Rectal smooth muscle tissue (tissue), 1 donor: ENCODE results near the gene NUSAP1.
"Not testable (repeated sequence)": the region's sequence is repeated elsewhere in the genome, so short reads cannot be mapped to it uniquely, and the experiment has no call there.

Experiments used
- H3K27ac ChIP-seq: one replicate; pipeline ENCODE4 v1.7.0; 2013; ENCODE audit warnings: low read depth, low read length, inconsistent platforms
- H3K27me3 ChIP-seq: one replicate; pipeline ENCODE4 v1.7.0; 2013; ENCODE audit warnings: low read length; ENCODE audit not compliant: control insufficient read depth, insufficient read depth
- H3K36me3 ChIP-seq: one replicate; pipeline ENCODE4 v1.7.0; 2013; ENCODE audit warnings: low read length; ENCODE audit not compliant: control insufficient read depth, insufficient read depth
- H3K4me1 ChIP-seq: one replicate; pipeline ENCODE4 v1.7.0; 2013; ENCODE audit warnings: low read length; ENCODE audit not compliant: control insufficient read depth, insufficient read depth
- H3K4me3 ChIP-seq: one replicate; pipeline ENCODE4 v1.7.0; 2013; ENCODE audit warnings: low read length
- H3K9ac ChIP-seq: one replicate; pipeline ENCODE4 v1.7.0; 2013; ENCODE audit warnings: low read length

Gene NUSAP1

GRCh38 chr15:41337631-41338522 is 5.2 kb downstream of the NUSAP1 start:
- no peak overlapping the region for H3K9ac ChIP-seq
- H3K27ac ChIP-seq, result no peak overlapping the region
- peaks cover 3% of the 10 kb centered on the region for H3K4me1 ChIP-seq
- H3K27me3 ChIP-seq, result no peaks in the 10 kb centered on the region
- H3K36me3 ChIP-seq, result no peaks in the 10 kb centered on the region
- H3K4me3 ChIP-seq, result no peak overlapping the region

GRCh38 chr15:41340189-41340695 is 7.6 kb downstream of the NUSAP1 start:
- no peaks in the 10 kb centered on the region for H3K36me3 ChIP-seq
- H3K4me3 ChIP-seq, result no peak overlapping the region
- H3K27ac ChIP-seq, result no peak overlapping the region

DNA sequence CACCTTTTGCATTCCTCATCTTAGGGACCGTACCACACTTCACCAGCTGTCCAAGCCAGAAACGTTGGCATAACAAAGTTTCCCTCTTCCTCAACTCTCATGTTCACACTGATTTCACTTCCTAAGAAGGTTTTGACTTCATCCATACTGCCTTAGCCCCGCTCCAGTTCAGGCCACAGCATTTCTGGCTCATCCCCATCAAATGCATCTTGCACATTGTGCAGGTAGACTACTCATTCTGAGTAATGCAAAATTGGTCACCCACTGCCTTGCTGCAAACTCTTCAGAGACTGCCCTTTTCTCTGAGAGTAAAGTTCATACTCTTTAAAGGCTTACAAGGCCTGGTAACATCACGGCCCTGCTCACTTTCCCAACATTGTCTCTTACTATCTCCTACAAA is 8.8 kb downstream of the NUSAP1 start:
- no peaks in the 10 kb centered on the region for H3K4me1 ChIP-seq
- no peak overlapping the region for H3K27ac ChIP-seq
- no peaks in the 10 kb centered on the region for H3K27me3 ChIP-seq
- no peak overlapping the region for H3K9ac ChIP-seq
- no peak overlapping the region for H3K4me3 ChIP-seq
- no peaks in the 10 kb centered on the region for H3K36me3 ChIP-seq

More at GRCh38 chr15:41340189-41340695, 7.6 kb downstream of the NUSAP1 start:
- H3K9ac ChIP-seq, result no peak overlapping the region
- H3K27me3 ChIP-seq, result no peaks in the 10 kb centered on the region
- no peaks in the 10 kb centered on the region for H3K4me1 ChIP-seq

DNA sequence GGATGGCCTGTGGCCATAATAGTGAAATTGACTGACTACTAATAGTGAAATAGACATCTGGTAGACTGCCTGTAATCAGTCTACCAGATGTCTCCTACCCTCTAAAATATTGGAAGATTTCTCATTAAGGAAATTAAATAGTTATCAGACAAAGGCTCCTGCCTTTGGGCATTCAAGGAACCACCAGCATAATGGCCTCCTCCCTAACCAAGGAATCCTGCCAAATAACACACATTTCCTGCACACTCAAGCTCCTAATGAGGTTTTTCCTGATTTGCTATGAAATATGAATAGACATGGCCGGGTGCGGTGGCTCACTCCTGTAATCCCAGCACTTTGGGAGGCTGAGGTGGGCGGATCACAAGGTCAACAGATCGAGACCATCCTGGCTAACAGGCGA is 14.6 kb downstream of the NUSAP1 start:
- Histone ChIP-seq H3K4me1 (no peaks in the 10 kb centered on the region), H3K4me3 (no peak overlapping the region), H3K27me3 (no peaks in the 10 kb centered on the region), H3K36me3 (no peaks in the 10 kb centered on the region), H3K27ac (no peak overlapping the region), H3K9ac (no peak overlapping the region)

DNA sequence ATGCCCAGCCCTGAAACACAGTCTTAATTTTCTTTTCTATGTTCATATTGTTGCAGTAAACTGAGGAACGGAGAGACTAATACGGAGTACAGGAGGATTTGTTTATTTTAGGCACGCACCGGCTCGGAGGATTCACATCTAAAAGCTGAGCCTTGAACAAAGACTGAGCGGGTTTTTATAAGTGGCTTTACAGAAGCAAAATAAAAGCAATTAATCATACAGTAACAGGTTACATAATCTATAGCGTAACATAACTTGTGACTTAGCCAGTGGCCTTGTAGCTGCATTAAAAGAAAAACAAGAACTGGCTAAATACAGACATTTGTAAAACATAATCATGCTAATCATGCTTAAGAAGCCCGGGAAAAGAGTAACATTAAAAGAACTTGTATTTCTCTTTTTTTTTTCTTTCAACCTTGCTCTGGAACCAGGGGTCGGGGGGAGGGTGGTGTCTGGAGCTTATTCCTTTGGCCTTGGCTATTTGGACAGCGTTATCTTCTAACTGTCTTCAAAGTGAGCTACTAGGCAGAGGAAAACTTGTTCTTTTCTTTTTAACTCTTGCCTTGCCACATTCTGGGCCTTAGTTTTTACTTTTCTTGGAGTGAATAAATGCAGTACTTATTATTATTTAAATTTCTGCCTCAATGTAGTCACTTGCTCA is 17.5 kb downstream of the NUSAP1 start:
- no peak overlapping the region for H3K27ac ChIP-seq
- H3K4me1 ChIP-seq, result no peaks in the 10 kb centered on the region
- H3K27me3 ChIP-seq, result no peaks in the 10 kb centered on the region
- H3K4me3 ChIP-seq, result no peak overlapping the region
- no peak overlapping the region for H3K9ac ChIP-seq
- H3K36me3 ChIP-seq, result no peaks in the 10 kb centered on the region

DNA sequence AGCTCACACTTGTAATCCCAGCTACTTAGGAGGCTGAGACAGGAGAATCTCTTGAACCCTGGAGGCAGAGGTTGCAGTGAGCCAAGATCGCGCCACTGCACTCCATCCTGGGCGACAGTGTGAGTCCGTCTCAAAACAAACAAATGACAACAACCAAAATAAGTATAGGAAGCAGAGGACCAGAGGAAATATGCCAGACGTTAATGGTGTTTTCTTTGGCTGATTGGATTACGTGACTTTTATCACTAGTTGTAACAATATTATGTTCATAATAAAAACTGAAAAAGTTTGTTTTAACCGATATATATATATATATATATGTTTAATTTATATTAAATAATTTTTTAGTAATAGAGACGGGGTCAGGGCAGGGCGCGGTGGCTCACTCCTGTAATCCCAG is 21.7 kb downstream of the NUSAP1 start:
- no peak overlapping the region for H3K27ac ChIP-seq
- H3K4me1 ChIP-seq, result no peaks in the 10 kb centered on the region
- no peaks in the 10 kb centered on the region for H3K27me3 ChIP-seq
- H3K36me3 ChIP-seq, result no peaks in the 10 kb centered on the region
- H3K4me3 ChIP-seq, result no peak overlapping the region
- no peak overlapping the region for H3K9ac ChIP-seq

- Histone ChIP-seq H3K4me3 (no peak overlapping the region), H3K27me3 (no peaks in the 10 kb centered on the region), H3K36me3 (peaks cover 2% of the 10 kb centered on the region), H3K4me1 (no peaks in the 10 kb centered on the region), H3K27ac (no peak overlapping the region), H3K9ac (no peak overlapping the region)
Measured at GRCh38 chr15:41367418-41367817, 34.7 kb downstream of the NUSAP1 start.

- H3K36me3 ChIP-seq, result no peaks in the 10 kb centered on the region
Measured at GRCh38 chr15:41377978-41378377, 45.3 kb downstream of the NUSAP1 start.

GRCh38 chr15:41383974-41384749 is 51.5 kb downstream of the NUSAP1 start:
- H3K36me3 ChIP-seq, H3K27me3 ChIP-seq, H3K4me3 ChIP-seq, H3K27ac ChIP-seq, H3K4me1 ChIP-seq, H3K9ac ChIP-seq: not testable (repeated sequence)

More at GRCh38 chr15:41377978-41378377, 45.3 kb downstream of the NUSAP1 start:
- Histone ChIP-seq H3K9ac (no peak overlapping the region), H3K27ac (no peak overlapping the region), H3K4me1 (no peaks in the 10 kb centered on the region), H3K4me3 (no peak overlapping the region), H3K27me3 (no peaks in the 10 kb centered on the region)

- no peaks in the 10 kb centered on the region for H3K36me3 ChIP-seq
- no peak overlapping the region for H3K27ac ChIP-seq
- H3K27me3 ChIP-seq, result no peaks in the 10 kb centered on the region
Measured at GRCh38 chr15:41387646-41388045, 55.0 kb downstream of the NUSAP1 start.

GRCh38 chr15:41392659-41393058 is 60.0 kb downstream of the NUSAP1 start:
- H3K27me3 ChIP-seq, result no peaks in the 10 kb centered on the region
- no peak overlapping the region for H3K9ac ChIP-seq
- peaks cover 7% of the 10 kb centered on the region for H3K36me3 ChIP-seq
- no peaks in the 10 kb centered on the region for H3K4me1 ChIP-seq
- no peak overlapping the region for H3K27ac ChIP-seq
- no peak overlapping the region for H3K4me3 ChIP-seq

More at GRCh38 chr15:41387646-41388045, 55.0 kb downstream of the NUSAP1 start:
- no peak overlapping the region for H3K9ac ChIP-seq
- no peak overlapping the region for H3K4me3 ChIP-seq
- no peaks in the 10 kb centered on the region for H3K4me1 ChIP-seq

DNA sequence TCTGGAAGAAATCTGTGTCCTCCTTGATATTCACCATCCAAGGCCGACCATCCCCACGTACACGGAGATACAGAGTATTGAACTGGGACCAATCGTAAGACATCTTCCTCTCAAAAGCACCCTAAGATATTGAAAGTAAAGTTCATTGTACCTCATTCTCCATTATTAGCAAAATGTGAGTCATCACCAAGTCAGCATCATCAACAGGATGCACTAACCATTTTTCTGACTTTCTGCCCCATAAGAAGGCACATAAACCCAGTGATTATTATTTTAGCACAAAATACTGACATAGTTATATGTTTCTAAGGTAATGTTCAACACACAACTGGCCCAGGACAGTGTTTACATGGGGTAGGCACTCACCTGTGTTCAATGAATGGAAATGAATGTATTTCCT is 62.2 kb downstream of the NUSAP1 start:
- Histone ChIP-seq H3K27ac (no peak overlapping the region), H3K36me3 (peaks cover 7% of the 10 kb centered on the region), H3K9ac (no peak overlapping the region), H3K4me1 (no peaks in the 10 kb centered on the region), H3K27me3 (no peaks in the 10 kb centered on the region), H3K4me3 (no peak overlapping the region)
